ENCODE results near the gene TNIP2.
"Not testable (repeated sequence)": the region's sequence is repeated elsewhere in the genome, so short reads cannot be mapped to it uniquely, and the experiment has no call there.

TNIP2 gene

GRCh38 chr4:2783790-2784189, 27.7 kb upstream of the TNIP2 start:
- TF ChIP-seq CTCF (IDR thresholded peaks at IDR 0.05; ENCODE audit: low read depth, low read length, missing control alignments): no peak
- no peak for DNase-seq (ENCODE audit: low read depth)
- H3K4me3 ChIP-seq (ENCODE audit: low read depth, low read length): no peak overlapping the region

GRCh38 chr4:2781911-2782310, 25.8 kb upstream of the TNIP2 start:
- H3K4me3 ChIP-seq (ENCODE audit: low read depth, low read length): no peak overlapping the region
- no peak for DNase-seq (ENCODE audit: low read depth)
- no peak for TF ChIP-seq CTCF (IDR thresholded peaks at IDR 0.05; ENCODE audit: low read depth, low read length, missing control alignments)

- not testable (repeated sequence) for H3K4me3 ChIP-seq (ENCODE audit: low read depth, low read length); DNase-seq (ENCODE audit: low read depth)
Measured at GRCh38 chr4:2780643-2781042, 24.5 kb upstream of the TNIP2 start.

- no peak for DNase-seq (ENCODE audit: low read depth)
- H3K4me3 ChIP-seq (ENCODE audit: low read depth, low read length): no peak overlapping the region
- no peak for TF ChIP-seq CTCF (IDR thresholded peaks at IDR 0.05; ENCODE audit: low read depth, low read length, missing control alignments)
Measured at GRCh38 chr4:2771264-2771663, 15.1 kb upstream of the TNIP2 start.

GRCh38 chr4:2768921-2769336, 12.8 kb upstream of the TNIP2 start:
- H3K4me3 ChIP-seq (ENCODE audit: low read depth, low read length): no peak overlapping the region
- no peak for TF ChIP-seq CTCF (IDR thresholded peaks at IDR 0.05; ENCODE audit: low read depth, low read length, missing control alignments)
- DNase-seq (ENCODE audit: low read depth): no peak

- H3K4me3 ChIP-seq (ENCODE audit: low read depth, low read length): no peak overlapping the region
- TF ChIP-seq CTCF (IDR thresholded peaks at IDR 0.05; ENCODE audit: low read depth, low read length, missing control alignments): no peak
Measured at GRCh38 chr4:2768124-2768523, 12.0 kb upstream of the TNIP2 start.

GRCh38 chr4:2767705-2768074, 11.6 kb upstream of the TNIP2 start:
- TF ChIP-seq CTCF (IDR thresholded peaks at IDR 0.05; ENCODE audit: low read depth, low read length, missing control alignments): no peak
- no peak for DNase-seq (ENCODE audit: low read depth)
- H3K4me3 ChIP-seq (ENCODE audit: low read depth, low read length): no peak overlapping the region

More at GRCh38 chr4:2768124-2768523, 12.0 kb upstream of the TNIP2 start:
- DNase-seq (ENCODE audit: low read depth): no peak
